Measurements from ENCODE around the gene TPK1. TPM values are rescaled to one million over a fixed set of nuclear protein-coding genes. Genes with fewer than 3 reads are reported as not detected.

The TPK1 gene
- total RNA-seq, 1 experiment from 2014 or later, result 3.1 TPM

DNA sequence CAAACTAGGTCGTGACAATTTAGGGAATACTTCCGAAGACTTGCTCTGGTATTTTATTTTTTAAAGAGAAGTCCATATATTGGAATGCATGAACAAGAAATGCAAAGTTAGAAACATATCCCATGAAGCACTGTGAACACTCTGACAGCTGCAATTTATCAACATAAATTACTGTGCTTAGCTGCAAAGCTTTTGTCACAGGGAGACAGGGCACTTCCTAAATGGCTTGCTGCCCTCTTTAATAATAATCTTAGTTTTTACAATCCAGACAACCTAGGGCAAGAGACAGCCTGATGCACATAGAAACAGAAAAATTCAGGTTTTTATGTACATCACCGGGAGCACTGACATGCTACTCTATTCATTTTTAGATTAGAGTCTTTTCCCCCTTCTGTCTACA lies 354.0 kb downstream of the TPK1 start:
- Histone ChIP-seq H2BK20ac (ENCODE audit: low read depth, low read length, poor library complexity, severe bottlenecking) (no peak overlapping the region), H3K4me2 (ENCODE audit: insufficient read depth, insufficient read length, low read length) (no peak overlapping the region), H2AFZ (ENCODE audit: low read length) (no peak overlapping the region), H3K79me2 (ENCODE audit: insufficient read depth, low read length) (no peaks in the 10 kb centered on the region), H4K8ac (replicated peaks; ENCODE audit: insufficient read length, low read depth, low read length) (no peak overlapping the region), H3K23ac (ENCODE audit: insufficient read length, low read depth, low read length) (no peak overlapping the region), H3K27ac (ENCODE audit: insufficient read length, low read depth, low read length) (no peak overlapping the region), H3K4ac (ENCODE audit: low read depth, low read length) (no peak overlapping the region), H2BK5ac (ENCODE audit: insufficient read length, low read length) (no peak overlapping the region), H3K4me1 (ENCODE audit: insufficient read depth, low read length) (0 out of 2 replicates have a peak, but pooled peaks cover 1% of the 10 kb centered on the region), H4K5ac (ENCODE audit: insufficient read length, low read depth, low read length) (no peak overlapping the region), H3K18ac (ENCODE audit: insufficient read length, low read depth, low read length) (no peak overlapping the region), H4K20me1 (ENCODE audit: control insufficient read depth, insufficient read depth, insufficient read length) (no peaks in the 10 kb centered on the region), H3K14ac (ENCODE audit: insufficient read depth, low read length) (no peak overlapping the region), H3K56ac (ENCODE audit: insufficient read length, low read depth, low read length) (no peak overlapping the region), H3T11ph (ENCODE audit: low read length) (no peak overlapping the region), H2BK120ac (ENCODE audit: low read depth, low read length, poor library complexity, severe bottlenecking) (no peak overlapping the region), H3K9ac (ENCODE audit: extremely low read depth, insufficient read length, low read length) (no peak overlapping the region), H3K79me1 (ENCODE audit: insufficient read depth, low read depth, low read length, poor library complexity, severe bottlenecking) (no peaks in the 10 kb centered on the region), H2AK5ac (ENCODE audit: insufficient read length, low read length) (no peak overlapping the region), H3K27me3 (ENCODE audit: insufficient read depth, low read length) (no peaks in the 10 kb centered on the region), H3K9me3 (ENCODE audit: control insufficient read depth, low read depth, low read length) (no peaks in the 10 kb centered on the region), H2BK12ac (ENCODE audit: insufficient read length, low read depth, low read length) (no peak overlapping the region), H2BK15ac (ENCODE audit: low read depth, low read length) (no peak overlapping the region), H3K23me2 (ENCODE audit: insufficient read length, low read depth, low read length, poor library complexity, severe bottlenecking) (no peaks in the 10 kb centered on the region), H4K91ac (ENCODE audit: insufficient read length, low read depth, low read length) (no peak overlapping the region)
- no peak overlapping the region for H3K4me3 Mint-ChIP-seq
- DNase-seq, result no peak
- H3K4me1 Mint-ChIP-seq, result peaks cover 16 to 21% of the 10 kb centered on the region in 2 experiments
- peaks cover 0 to 2% of the 10 kb centered on the region in 2 experiments; a peak in 1 of 5 replicates for H3K9me3 Mint-ChIP-seq
- H3K27ac Mint-ChIP-seq, result no peak overlapping the region
- H3K36me3 Mint-ChIP-seq (ENCODE audit: insufficient read depth in 1 of 3, low read depth in 3 of 3), result 0 out of 7 replicates have a peak, but pooled peaks cover 0 to 6% (median 0%) of the 10 kb centered on the region in 3 experiments
- no peaks in the 10 kb centered on the region for H3K27me3 Mint-ChIP-seq (ENCODE audit: low read depth)
- WGBS (ENCODE audit: extremely low coverage, insufficient read length, low lambda C conversion rate), result no CpG with 5 or more reads among the region's 3 CpGs
- TF ChIP-seq, protein P1, sequence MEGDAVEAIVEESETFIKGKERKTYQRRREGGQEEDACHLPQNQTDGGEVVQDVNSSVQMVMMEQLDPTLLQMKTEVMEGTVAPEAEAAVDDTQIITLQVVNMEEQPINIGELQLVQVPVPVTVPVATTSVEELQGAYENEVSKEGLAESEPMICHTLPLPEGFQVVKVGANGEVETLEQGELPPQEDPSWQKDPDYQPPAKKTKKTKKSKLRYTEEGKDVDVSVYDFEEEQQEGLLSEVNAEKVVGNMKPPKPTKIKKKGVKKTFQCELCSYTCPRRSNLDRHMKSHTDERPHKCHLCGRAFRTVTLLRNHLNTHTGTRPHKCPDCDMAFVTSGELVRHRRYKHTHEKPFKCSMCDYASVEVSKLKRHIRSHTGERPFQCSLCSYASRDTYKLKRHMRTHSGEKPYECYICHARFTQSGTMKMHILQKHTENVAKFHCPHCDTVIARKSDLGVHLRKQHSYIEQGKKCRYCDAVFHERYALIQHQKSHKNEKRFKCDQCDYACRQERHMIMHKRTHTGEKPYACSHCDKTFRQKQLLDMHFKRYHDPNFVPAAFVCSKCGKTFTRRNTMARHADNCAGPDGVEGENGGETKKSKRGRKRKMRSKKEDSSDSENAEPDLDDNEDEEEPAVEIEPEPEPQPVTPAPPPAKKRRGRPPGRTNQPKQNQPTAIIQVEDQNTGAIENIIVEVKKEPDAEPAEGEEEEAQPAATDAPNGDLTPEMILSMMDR (conservative IDR thresholded peaks at IDR 0.05), result no peak

Measured in H9 (cell line).